AG09309 (cell line): ENCODE results near the gene S1PR5.

Experiments used
- DNase-seq: peaks from one replicate; pipeline ENCODE4 v3.0.0-alpha.2; 2010; ENCODE audit warnings: low read depth
- H3K4me3 ChIP-seq: 2 replicates; pipeline ENCODE4 v1.5.1; 2011; ENCODE audit warnings: mild to moderate bottlenecking, low read depth, low read length, moderate library complexity; ENCODE audit not compliant: control insufficient read depth
- TF ChIP-seq, protein P1 (sequence below): IDR thresholded peaks from 2 replicates; pipeline ENCODE4 v1.5.1; 2011; ENCODE audit warnings: mild to moderate bottlenecking, low read depth, low read length, inconsistent platforms; ENCODE audit not compliant: insufficient read depth, control insufficient read depth; ENCODE audit errors: missing control alignments

S1PR5 gene

DNA sequence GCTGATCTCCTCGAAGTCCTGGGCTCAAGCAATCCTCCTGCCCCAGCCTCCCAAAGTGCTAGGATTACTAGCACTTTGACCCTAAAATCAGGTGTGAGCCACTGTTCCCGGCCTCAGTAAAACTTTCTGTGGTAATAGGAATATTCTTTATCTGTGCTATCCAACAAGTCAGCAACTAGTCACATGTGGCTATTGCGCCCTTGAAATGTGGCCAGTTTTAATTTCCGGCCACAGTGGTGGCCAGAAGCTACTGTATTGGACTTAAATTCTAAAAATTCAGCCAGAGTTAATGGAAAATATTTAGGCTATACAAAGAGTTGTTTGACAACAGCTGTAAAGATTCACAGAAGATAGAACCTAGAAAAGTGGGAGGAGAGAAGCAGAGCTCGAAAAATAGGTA, 44.1 kb downstream of the S1PR5 start:
- no peak for DNase-seq
- no peak overlapping the region for H3K4me3 ChIP-seq
- TF ChIP-seq, protein P1, sequence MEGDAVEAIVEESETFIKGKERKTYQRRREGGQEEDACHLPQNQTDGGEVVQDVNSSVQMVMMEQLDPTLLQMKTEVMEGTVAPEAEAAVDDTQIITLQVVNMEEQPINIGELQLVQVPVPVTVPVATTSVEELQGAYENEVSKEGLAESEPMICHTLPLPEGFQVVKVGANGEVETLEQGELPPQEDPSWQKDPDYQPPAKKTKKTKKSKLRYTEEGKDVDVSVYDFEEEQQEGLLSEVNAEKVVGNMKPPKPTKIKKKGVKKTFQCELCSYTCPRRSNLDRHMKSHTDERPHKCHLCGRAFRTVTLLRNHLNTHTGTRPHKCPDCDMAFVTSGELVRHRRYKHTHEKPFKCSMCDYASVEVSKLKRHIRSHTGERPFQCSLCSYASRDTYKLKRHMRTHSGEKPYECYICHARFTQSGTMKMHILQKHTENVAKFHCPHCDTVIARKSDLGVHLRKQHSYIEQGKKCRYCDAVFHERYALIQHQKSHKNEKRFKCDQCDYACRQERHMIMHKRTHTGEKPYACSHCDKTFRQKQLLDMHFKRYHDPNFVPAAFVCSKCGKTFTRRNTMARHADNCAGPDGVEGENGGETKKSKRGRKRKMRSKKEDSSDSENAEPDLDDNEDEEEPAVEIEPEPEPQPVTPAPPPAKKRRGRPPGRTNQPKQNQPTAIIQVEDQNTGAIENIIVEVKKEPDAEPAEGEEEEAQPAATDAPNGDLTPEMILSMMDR = no peak

DNA sequence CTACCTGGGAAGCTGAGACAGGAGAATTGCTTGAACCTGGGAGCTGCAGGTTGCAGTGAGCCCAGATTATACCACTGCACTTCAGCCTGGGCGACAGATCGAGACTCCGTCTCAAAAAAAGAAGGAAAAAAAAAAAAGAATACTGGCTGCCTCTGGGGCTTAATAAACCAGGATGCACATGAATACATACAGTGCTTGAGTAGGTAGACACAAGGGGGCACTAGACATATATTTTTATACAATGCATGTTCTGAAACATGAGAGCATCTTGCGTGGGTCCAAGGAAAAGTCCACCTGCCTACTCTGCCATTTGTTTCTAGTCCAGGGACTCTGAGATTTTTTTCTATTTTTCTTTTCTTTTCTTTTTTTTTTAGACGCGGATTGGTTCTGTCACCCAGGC, 45.3 kb downstream of the S1PR5 start:
- H3K4me3 ChIP-seq = no peak overlapping the region
- TF ChIP-seq, protein P1 = peak; percentile 44
- no peak for DNase-seq

DNA sequence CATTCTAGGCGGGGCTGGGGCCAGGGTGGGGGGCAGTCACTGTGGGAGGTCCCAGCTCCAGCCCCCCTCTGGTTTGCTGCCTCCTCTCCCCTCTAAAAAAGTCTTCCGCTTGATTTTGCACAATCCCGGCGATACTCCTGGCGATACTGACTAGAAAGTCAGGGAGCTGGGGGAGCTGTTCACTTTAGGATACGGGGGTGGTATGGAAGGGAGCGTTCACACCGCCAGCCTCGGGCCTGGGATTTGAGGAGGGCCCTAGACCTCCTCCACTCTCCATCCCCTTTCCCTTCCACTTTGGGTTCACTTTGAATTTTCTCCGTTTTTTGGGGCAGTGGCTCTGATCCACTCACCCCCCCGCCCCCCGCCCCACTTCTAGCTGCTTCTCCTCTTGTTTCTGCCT, 49.1 kb downstream of the S1PR5 start:
- TF ChIP-seq, protein P1 = no peak

DNA sequence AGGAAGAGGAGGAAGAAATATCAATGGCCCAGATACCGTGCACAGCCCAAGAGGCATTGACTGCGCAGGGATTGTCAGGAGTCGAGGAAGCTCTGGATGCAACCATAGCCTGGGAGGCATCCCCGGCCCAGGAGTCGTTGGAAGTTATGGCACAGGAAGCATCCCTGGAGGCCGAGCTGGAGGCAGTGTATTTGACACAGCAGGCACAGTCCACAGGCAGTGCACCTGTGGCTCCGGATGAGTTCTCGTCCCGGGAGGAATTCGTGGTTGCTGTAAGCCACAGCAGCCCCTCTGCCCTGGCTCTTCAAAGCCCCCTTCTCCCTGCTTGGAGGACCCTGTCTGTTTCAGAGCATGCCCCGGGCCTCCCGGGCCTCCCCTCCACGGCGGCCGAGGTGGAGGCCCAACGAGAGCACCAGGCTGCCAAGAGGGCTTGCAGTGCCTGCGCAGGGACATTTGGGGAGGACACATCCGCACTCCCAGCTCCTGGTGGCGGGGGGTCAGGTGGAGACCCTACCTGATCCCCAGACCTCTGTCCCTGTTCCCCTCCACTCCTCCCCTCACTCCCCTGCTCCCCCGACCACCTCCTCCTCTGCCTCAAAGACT, 50.0 kb downstream of the S1PR5 start:
- TF ChIP-seq, protein P1 = no peak
- no peak for DNase-seq
- H3K4me3 ChIP-seq = no peak overlapping the region

More for the DNA sequence above, 49.1 kb downstream of the S1PR5 start:
- no peak overlapping the region for H3K4me3 ChIP-seq
- DNase-seq = no peak

DNA sequence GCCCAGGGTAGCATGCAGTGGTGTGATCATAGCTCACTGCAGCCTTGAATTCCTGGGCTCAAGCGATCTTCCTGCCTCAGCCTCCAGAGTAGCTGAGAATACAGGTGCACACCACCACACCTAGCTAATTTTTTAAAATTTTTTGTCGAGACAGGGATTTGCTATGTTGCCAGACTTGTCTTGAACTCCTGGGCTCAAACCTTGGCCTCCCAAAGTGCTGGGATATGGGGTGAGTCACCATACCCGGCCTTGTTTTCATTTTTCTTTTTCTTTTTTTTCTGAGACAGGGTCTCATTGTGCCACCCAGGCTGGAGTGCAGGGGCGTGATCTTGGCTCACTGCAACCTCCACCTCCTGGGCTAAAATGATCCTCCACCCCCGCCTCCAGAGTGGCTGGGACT, 52.8 kb downstream of the S1PR5 start:
- TF ChIP-seq, protein P1 = no peak
- H3K4me3 ChIP-seq = no peak overlapping the region

More for the DNA sequence above, 52.8 kb downstream of the S1PR5 start:
- DNase-seq = no peak
